ENCODE measurements around the gene DTYMK.

DNA sequence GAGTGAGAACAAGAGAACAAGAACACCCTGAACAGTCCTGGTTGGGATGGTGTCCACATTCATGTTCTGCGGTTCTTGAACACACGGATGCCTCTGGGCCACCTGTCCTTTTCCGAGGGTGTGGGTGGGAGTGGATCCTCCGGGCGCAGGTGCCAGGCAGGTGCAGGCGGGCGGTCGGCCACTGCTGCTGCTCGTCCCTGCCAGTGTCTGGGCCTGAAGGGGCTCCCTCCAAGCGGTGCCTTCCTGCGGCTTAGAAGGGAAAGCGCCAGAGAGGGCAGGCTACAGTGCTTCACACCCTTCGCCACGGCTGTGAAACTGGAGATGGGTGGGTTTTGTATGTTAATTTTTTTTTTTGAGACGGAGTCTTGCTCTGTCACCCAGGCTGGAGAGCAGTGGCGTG lies 39.8 kb upstream of the DTYMK start:
- TF ChIP-seq CTCF (IDR thresholded peaks at IDR 0.05) (no peak), EZH2 (IDR thresholded peaks at IDR 0.05; ENCODE audit: borderline replicate concordance, insufficient read depth, low read depth, low read length, poor library complexity, severe bottlenecking) (no peak)
